HFF-Myc (cell line): ENCODE measurements around the gene KLK6.

Source experiments
- DNase-seq: peaks from one replicate; pipeline ENCODE4 v3.0.0-alpha.2; 2011; ENCODE audit warnings: low read depth; ENCODE audit errors: extremely low read depth
- H3K4me3 ChIP-seq: replicated peaks from 2 replicates; pipeline ENCODE4 v1.5.1; 2011; ENCODE audit warnings: low read depth, mild to moderate bottlenecking, control low read depth, low read length
- CTCF ChIP-seq: IDR thresholded peaks from 2 replicates; pipeline ENCODE4 v1.5.1; 2012; ENCODE audit warnings: mild to moderate bottlenecking, low read depth, low read length, control low read depth; ENCODE audit errors: missing control alignments

The KLK6 gene

DNA sequence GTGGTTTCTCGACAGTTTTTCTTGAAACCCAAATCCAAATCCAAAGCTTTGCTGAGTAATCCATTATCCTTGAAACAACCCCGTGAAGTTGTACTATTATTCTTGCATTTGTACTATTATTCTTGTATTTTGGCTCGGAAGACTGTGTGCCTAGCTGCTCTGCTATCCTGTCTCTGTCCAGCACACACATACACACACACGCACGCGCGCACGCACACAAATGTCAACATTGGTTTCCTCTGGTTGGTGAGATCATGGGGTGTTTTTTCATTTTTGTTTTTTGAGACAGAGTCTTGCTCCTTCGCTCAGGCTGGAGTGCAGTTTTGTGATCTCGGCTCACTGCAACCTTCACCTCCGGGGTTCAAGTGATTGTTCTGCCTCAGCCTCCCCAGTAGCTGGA, 43.2 kb downstream of the KLK6 start:
- no peak for DNase-seq
- TF ChIP-seq CTCF = no peak
- no peak overlapping the region for H3K4me3 ChIP-seq

DNA sequence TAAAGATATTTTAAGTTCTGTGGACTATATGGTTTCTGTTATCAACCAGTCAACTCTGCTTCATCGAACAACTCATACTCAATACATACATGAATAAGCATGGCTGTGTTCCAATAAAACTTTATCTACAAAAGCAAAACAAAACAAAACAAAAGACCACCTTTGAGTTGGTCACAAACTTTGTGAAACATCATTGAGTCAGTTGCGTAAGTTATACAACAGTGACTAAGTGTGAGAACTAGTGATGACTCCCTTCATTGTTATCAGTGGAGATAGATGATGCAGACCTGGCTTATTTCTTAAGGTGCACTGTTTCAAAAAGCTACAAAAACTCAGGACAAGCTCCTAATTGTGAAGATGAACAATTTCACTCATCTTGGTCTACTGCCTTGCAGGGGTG, 43.7 kb downstream of the KLK6 start:
- DNase-seq = no peak
- no peak for TF ChIP-seq CTCF
- no peak overlapping the region for H3K4me3 ChIP-seq

DNA sequence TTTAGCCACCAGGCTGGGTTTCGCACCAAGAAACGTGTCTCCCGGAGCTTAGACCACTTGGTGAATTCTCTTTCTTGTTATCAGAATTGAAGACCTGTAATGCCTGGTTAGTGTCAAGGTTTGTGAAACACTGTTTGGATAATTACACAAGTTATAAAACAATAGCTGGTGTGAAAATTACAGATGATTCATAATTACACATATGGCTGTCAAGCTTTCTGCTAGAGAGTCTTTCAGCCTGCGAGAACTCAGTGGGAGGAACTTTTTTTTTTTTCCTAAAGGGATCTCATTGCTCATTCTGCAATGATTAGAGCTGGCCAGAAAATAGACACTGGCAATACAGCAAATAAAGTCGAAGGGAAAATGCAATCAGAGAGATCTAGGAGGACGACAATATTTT, 44.8 kb downstream of the KLK6 start:
- TF ChIP-seq CTCF = no peak
- DNase-seq = no peak

DNA sequence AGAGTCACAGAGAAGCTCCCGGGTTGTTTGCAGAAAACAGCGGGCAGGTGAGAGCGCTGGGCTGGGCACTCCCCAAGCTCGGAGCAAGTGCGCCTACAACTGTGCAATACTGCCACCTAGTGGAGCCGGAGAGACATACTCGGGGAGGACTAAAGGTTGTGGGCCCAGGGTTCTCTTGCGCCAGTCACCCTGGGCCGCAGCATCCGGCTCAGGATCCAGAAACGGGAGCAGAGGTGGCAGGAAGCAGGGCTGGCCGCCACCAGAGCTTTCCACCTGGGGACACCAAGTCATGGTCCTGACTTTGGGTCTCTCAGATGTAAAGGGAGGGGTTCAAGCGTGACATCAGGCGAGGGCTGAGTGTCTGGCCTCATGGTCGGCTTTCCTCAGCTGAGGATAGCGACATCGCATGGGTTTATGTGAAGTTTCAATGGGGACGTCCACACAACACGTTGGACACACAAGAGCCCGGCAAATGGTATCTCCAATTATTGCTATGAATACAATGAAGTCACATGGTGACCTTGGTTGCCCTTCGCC, 47.0 kb downstream of the KLK6 start:
- peak; percentile 86 for TF ChIP-seq CTCF
- no peak overlapping the region for H3K4me3 ChIP-seq
- peak; percentile 45 for DNase-seq

More for the DNA sequence above, 44.8 kb downstream of the KLK6 start:
- H3K4me3 ChIP-seq = no peak overlapping the region

DNA sequence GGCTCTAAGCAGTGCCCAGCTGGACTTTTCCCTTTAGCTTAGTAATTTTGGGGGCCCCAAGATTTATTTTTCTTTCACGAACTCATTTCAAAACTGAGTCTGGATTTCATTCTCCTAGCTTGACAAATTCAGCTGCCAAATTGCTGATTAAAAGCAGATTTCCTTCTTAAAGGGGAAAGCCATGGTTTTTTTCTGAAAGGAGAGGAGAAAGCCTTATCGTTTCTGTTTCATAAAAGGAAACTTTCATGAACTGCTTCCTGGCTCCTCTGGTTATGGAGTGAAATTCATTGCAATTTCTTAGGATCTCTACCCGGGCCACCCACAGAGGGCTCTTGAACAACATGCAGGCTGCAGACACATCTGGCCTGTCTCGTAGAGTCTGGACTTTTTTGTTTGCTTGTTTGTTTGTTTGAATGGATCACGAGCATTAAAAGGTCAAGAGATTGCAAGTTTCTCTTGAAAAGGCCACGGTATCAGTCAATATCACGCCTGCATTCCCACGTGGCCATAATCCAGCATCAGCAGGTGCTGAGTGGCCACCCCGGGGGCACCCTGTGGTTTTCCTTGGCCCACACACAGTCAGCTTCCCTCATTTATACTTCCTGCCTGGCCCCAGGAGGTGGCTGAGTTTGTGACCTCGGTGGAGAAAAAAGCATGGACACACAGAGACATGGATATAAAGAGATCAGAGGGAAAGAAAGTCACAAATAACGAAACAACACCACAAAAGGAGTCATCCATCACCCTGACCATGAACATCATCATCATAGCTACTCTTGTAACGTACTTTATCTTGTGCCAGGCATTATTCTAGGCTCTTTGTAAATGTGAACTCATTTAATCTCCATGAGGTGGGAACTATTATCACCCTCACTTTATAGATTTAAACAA, 47.7 kb downstream of the KLK6 start:
- no peak overlapping the region for H3K4me3 ChIP-seq
- TF ChIP-seq CTCF = no peak
- DNase-seq = no peak

- no peak for DNase-seq
- TF ChIP-seq CTCF = no peak
- no peak overlapping the region for H3K4me3 ChIP-seq
These were observed 53.3 kb downstream of the KLK6 start for GRCh38 chr19:50916069-50916468.
